Testis (tissue), 2 donors: ENCODE measurements around the gene HOXA1.

Experiments
- CTCF ChIP-seq, 3 experiments: fragments of 450-650 bp in 2 of 3; fragments of 200-600 bp in 1 of 3; sonication (generic) in 1 of 3; IDR thresholded peaks; one replicate each; pipeline ENCODE4 v1.5.1; 2016 to 2019; ENCODE audit warnings: antibody characterized with exemption in 3 of 3, mild to moderate bottlenecking in 2 of 3, moderate library complexity in 1 of 3
- POLR2A ChIP-seq: fragments of 450-650 bp; IDR thresholded peaks from one replicate; pipeline ENCODE4 v1.6.1; 2017; ENCODE audit warnings: antibody characterized with exemption, mild to moderate bottlenecking, moderate library complexity

GRCh38 chr7:27116031-27116961 is 20.5 kb upstream of the HOXA1 start:
- TF ChIP-seq CTCF (IDR thresholded peaks at IDR 0.05) (no peak), POLR2A (no peak)
